Measurements from ENCODE around the gene PAQR6.
A peak's percentile ranks its signal among the peaks of the same experiment; 100 is the strongest.

The PAQR6 gene

GRCh38 chr1:156247460-156248322 is at the start of gene PAQR6:
Gene PAQR6, minus strand, starts transcription at chr1:156248056. Its CDS starts 1,325 bp downstream, at chr1:156246731.
- DNase-seq, result no peak

- DNase-seq, result peak; percentile 23
Measured at GRCh38 chr1:156295391-156295947, 47.6 kb upstream of the PAQR6 start, which contains the start of gene GLMP. Gene GLMP, minus strand, starts transcription at chr1:156295679. Its CDS starts 34 bp downstream, at chr1:156295645.

GRCh38 chr1:156293895-156294294 is 46.0 kb upstream of the PAQR6 start:
- no peak for DNase-seq

- no peak for DNase-seq
Measured at GRCh38 chr1:156293098-156293434, 45.2 kb upstream of the PAQR6 start.

GRCh38 chr1:156291226-156292061 is 43.6 kb upstream of the PAQR6 start:
- peak; percentile 71 for DNase-seq

- no peak for DNase-seq
Measured at GRCh38 chr1:156289857-156290256, 42.0 kb upstream of the PAQR6 start.

- no peak for DNase-seq
Measured at GRCh38 chr1:156286061-156286460, 38.2 kb upstream of the PAQR6 start.

- no peak for DNase-seq
Measured at GRCh38 chr1:156285437-156285836, 37.6 kb upstream of the PAQR6 start.

GRCh38 chr1:156284757-156285156 is 36.9 kb upstream of the PAQR6 start:
- DNase-seq, result no peak

- no peak for DNase-seq
Measured at GRCh38 chr1:156284112-156284511, 36.3 kb upstream of the PAQR6 start, which contains the start of gene TMEM79. Gene TMEM79, plus strand, starts transcription at chr1:156284325. Its CDS starts 902 bp downstream, at chr1:156285227.

GRCh38 chr1:156283521-156283920 is 35.7 kb upstream of the PAQR6 start:
- DNase-seq, result no peak

- peak; percentile 94 for DNase-seq
Measured at GRCh38 chr1:156282479-156283222, 34.8 kb upstream of the PAQR6 start, which contains the start of gene SMG5. Gene SMG5, minus strand, starts transcription at chr1:156282825. Its CDS starts 145 bp downstream, at chr1:156282680.

GRCh38 chr1:156281693-156282478 is 34.0 kb upstream of the PAQR6 start:
- no peak for DNase-seq

GRCh38 chr1:156281281-156281680 is 33.4 kb upstream of the PAQR6 start:
- DNase-seq, result no peak

GRCh38 chr1:156279837-156280236 is 32.0 kb upstream of the PAQR6 start:
- no peak for DNase-seq

- no peak for DNase-seq
Measured at GRCh38 chr1:156276966-156277381, 29.1 kb upstream of the PAQR6 start.

- DNase-seq, result no peak
Measured at GRCh38 chr1:156276532-156276931, 28.7 kb upstream of the PAQR6 start.

GRCh38 chr1:156270314-156270713 is 22.5 kb upstream of the PAQR6 start:
- DNase-seq, result no peak

- no peak for DNase-seq
Measured at GRCh38 chr1:156268336-156268735, 20.5 kb upstream of the PAQR6 start.

- DNase-seq, result no peak
Measured at GRCh38 chr1:156266051-156266450, 18.2 kb upstream of the PAQR6 start.

GRCh38 chr1:156263288-156263655 is 15.4 kb upstream of the PAQR6 start:
- DNase-seq, result no peak

Data from NCI-H748 treated with DMSO at 0.1 percent for 48 hours (cell line).